NCI-H1436 treated with DMSO at 0.1 percent for 48 hours (cell line): ENCODE measurements around the gene FAM32A.

Source experiments
- DNase-seq: peaks from one replicate; lab custom pipeline; 2025; lab: John Stamatoyannopoulos, UW

Gene FAM32A

GRCh38 chr19:16225279-16226183 is 40.3 kb downstream of the FAM32A start:
- DNase-seq: no peak

- DNase-seq: no peak
Measured at GRCh38 chr19:16226184-16226591, 41.0 kb downstream of the FAM32A start.

- no peak for DNase-seq
Measured at GRCh38 chr19:16226878-16227836, 41.9 kb downstream of the FAM32A start.

DNA sequence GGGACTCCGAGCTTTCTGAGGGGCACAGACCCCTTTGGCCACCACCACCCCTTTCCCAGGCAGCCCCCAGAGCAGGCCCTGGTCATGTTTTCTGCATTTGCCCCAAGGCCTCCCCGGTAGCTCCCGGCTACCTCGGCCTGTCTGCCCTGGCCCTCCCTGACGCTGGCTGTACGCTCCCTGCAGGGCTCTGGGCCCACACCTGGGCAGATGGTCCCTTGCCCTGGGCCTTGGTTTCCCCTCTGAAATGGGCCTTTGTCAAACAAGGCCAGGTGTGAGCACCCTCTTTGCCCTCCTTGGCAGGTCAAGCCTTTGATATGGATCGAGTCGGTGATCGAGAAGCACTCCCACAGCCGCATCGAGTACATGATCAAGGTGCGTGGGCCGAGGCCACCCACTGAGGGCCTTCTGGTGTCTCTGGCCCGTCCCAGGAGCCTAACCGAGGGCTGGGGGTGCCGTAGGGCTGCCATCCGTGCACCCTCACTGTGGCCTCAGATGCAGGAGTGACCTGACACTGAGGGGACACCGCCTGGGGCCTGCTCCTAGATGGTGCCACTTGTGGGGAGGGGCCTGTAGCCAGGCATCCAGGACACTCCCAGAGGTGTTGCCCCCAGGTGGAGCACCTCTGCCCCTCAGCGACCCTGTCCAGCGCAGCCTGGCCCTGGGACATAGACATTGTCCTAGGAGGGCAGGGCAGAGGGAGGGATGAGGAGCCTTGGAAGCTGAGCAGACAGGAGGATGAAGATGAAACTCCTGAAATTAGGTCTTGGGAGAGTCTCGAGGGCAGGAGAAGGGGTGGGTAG is 42.8 kb downstream of the FAM32A start:
- no peak for DNase-seq

DNA sequence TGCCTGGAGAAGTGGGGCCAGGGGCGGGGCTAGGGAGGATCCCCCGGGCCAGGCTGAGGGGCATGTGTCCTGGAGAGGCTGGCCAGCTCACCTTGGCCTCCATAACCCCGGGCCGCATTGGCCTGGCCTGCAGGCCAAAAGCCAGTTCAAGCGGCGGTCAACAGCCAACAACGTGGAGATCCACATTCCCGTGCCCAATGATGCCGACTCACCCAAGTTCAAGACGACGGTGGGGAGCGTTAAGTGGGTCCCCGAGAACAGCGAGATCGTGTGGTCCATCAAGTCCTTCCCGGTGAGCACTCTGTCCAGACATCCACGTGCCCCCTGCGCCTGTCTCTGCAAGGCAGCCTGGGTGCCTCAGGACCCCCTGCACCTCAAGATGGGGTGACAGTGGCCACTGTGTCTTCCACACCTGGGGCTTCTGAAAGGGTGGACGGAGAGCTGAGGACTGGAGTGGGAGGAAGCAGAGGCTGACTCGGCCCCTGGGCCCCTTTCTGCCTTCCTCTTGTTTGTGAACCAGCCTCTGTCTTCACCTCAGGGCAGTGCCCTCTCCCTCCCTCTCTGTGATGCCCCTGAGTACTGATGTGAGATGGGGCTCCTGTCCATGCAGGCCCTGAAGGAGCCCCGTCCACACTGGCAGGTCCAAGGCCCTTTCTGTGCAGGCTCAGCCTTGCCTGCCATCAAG is 43.6 kb downstream of the FAM32A start:
- no peak for DNase-seq

DNA sequence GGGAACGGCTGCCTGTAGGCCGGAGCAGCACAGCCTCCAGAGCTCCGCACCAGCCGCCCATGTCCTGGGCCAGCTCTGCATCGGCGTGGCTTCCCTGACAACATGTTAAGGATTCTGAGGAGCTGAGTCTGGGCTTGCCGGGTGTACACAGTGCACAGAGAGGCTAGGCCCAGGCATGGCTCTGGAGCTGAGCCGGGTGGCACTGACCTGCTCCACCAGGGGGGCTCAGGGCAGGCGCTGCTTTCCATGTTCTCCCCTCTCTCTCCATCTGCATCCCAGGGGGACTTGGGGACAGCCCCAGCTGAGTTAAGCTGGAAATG is 44.1 kb downstream of the FAM32A start:
- no peak for DNase-seq

GRCh38 chr19:16232127-16232526 is 46.9 kb downstream of the FAM32A start:
- DNase-seq: no peak

DNA sequence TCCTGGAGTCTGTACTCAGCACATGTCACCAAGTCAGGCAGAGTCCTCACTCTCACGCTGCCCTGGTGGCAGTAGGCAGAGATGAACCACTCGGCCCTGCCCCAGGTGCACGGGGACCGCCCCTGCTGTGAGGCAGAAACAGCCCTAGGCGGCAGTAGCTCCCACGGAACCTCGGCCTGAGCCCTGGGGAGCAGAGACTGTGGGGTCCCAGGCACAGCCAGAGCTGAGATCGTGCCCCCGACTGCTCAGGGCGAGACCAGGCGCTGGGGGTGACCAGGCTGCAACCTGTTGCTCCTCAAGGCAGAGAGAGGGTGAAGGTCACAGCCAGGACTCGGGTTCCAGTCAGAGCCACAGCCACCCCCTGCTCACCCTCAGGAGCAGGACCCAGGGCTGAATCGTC is 47.4 kb downstream of the FAM32A start:
- DNase-seq: no peak

GRCh38 chr19:16233081-16233776 is 48.0 kb downstream of the FAM32A start:
- DNase-seq: no peak

- no peak for DNase-seq
Measured at GRCh38 chr19:16233836-16234551, 48.8 kb downstream of the FAM32A start.

DNA sequence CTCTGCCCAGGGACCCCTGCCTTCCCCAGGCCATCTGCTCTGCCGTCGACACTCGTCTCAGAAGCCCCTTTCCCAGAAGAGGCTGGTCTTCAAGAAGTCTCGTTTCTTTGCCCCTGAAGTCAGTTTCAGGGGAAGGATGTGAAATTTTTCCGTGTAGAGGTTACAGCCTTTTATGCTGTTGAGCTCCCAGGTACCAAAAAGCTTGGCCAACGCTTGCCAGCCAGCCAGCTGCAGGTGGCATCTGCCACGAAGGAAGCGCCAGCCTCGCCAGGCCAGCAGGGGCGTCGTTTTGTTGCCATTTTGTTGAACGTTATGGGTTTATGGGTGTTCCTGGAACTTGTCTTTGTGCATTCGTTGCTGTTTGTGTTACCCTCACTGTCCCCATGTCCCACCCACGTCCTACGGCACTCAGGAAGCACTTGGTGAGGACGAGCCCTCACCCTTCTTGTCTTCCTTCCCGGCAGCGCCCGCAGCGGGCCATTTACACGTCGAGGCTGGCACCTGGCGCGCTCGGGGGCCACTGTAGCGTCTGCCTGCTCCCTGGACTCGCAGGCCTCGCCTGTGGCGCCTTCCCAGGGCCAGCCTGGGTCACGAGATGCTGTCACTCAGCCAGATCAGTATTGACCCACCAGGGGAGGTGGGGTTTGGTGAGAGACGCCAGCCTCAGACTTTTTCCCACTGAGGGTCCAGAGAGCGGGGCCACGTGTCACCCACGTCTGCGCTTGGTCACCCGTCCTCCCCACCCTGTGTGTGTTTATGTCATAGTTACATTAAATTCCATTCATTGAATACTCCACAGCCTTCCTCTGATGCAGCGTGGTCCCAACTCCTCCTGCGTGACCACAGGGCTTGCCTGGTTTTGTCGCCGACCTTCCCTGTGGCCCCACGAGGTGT is 49.6 kb downstream of the FAM32A start:
- DNase-seq: no peak

DNA sequence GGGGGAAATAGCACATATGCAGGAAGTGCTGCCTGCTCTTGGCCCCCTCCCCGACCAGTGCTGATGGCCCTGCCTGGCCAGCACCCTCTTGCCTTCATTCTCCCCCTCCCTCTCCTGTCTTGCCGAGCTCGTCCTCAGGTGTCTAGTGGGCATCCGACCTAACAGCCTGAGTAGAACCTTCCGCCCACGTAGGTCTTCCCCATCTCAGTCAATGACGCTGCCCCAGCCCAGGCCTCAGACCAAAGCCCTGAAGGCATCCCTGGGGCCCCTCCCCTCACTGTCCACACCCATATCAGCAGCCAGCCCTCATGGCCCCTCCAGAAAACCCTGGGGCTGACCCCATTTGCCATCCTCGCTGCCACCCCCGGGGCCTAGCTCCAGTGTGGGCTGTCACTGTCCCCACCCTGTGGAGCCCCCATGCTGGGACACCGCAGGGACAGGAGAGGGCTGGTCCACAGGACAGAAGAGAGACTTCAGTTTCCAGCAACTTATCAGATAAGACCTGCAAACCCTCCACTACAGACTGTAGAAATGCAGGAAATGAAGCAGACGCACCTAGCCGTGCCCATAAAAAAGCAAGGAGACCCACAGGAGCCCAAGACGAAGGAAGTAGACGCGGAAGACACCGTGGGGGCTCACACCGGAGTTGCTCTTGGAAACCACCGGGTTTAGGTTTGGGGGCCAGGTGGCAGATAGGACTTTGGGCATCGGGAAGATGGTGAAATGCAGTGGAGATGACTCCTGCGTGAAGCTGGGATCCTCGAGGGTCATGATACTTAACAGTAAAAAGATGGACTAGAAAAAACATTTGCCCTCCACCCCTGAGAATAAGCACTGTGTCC is 50.8 kb downstream of the FAM32A start:
- no peak for DNase-seq
